PC-3 (cell line): Measurements from ENCODE around the gene UVSSA. TPM values are rescaled to one million over a fixed set of nuclear protein-coding genes. Genes with fewer than 3 reads are reported as not detected.

Experiments
- ATAC-seq: fragments of 200-7000 bp; cut with Tn5 transposase; 2 replicates; pipeline ENCODE4 v1.9.1; 2020; ENCODE audit warnings: mild to moderate bottlenecking, moderate library complexity
- BruUV-seq: library from RNA; stranded (reverse); fragments of 400-500 nt; replicated peaks from 2 replicates; lab custom pipeline; 2021; lab: Mats Ljungman, UMichigan
- CTCF ChIA-PET: fragments of 300-600 bp; sonication (Branson Sonifier 250); formaldehyde crosslinking; loops from one replicate; lab custom pipeline; 2022; ENCODE audit warnings: antibody characterized with exemption; lab: Charles Lee
- POLR2A ChIA-PET: fragments of 300-600 bp; sonication (Branson Sonifier 250); formaldehyde crosslinking; loops from one replicate; lab custom pipeline; 2022; ENCODE audit warnings: antibody characterized with exemption; ENCODE audit not compliant: unreplicated experiment; lab: Charles Lee
- DNase-seq: peaks from one replicate; pipeline ENCODE4 v3.0.0-alpha.2; 2015
- H2AFZ ChIP-seq: fragments of 300-600 bp; sonication (generic); 2 replicates; pipeline ENCODE4 v1.6.0; 2016; ENCODE audit warnings: antibody characterized with exemption, low read length
- H3F3A ChIP-seq: fragments of 300-600 bp; sonication (generic); one replicate; pipeline ENCODE4 v1.6.0; 2017; ENCODE audit warnings: antibody characterized with exemption, low read length, control low read depth, mild to moderate bottlenecking; ENCODE audit not compliant: unreplicated experiment
- H3K27ac ChIP-seq: fragments of 300-600 bp; sonication (generic); 2 replicates; pipeline ENCODE4 v1.5.1; 2016; ENCODE audit warnings: mild to moderate bottlenecking, low read length
- H3K27me3 ChIP-seq: fragments of 300-600 bp; sonication (generic); 2 replicates; pipeline ENCODE4 v1.6.1; 2016; ENCODE audit warnings: low read length, mixed read lengths
- H3K36me3 ChIP-seq: fragments of 300-600 bp; sonication (generic); 2 replicates; pipeline ENCODE4 v1.6.1; 2016; ENCODE audit warnings: low read depth, mixed run types, low read length, mixed read lengths
- H3K4me1 ChIP-seq: fragments of 300-600 bp; sonication (generic); 2 replicates; pipeline ENCODE4 v1.5.1; 2016; ENCODE audit warnings: low read length; ENCODE audit not compliant: insufficient read depth
- H3K4me2 ChIP-seq: fragments of 300-600 bp; sonication (generic); 2 replicates; pipeline ENCODE4 v1.6.0; 2016; ENCODE audit warnings: low read length
- H3K4me3 ChIP-seq: fragments of 300-600 bp; sonication (generic); 2 replicates; pipeline ENCODE4 v1.5.1; 2016; ENCODE audit warnings: mild to moderate bottlenecking, low read length, mixed read lengths
- H3K79me2 ChIP-seq: fragments of 300-600 bp; sonication (generic); 2 replicates; pipeline ENCODE4 v1.6.1; 2017; ENCODE audit warnings: low read length, mixed read lengths
- H3K9ac ChIP-seq: fragments of 300-600 bp; sonication (generic); 2 replicates; pipeline ENCODE4 v1.6.0; 2016; ENCODE audit warnings: mild to moderate bottlenecking, low read length
- H3K9me2 ChIP-seq: fragments of 300-600 bp; sonication (generic); replicated peaks from 2 replicates; pipeline ENCODE4 v1.6.1; 2016; ENCODE audit warnings: mixed run types, low read length, mixed read lengths
- H3K9me3 ChIP-seq: fragments of 300-600 bp; sonication (generic); 2 replicates; pipeline ENCODE4 v1.6.1; 2016; ENCODE audit warnings: low read length, mixed read lengths
- H4K20me1 ChIP-seq: fragments of 300-600 bp; sonication (generic); 2 replicates; pipeline ENCODE4 v1.6.1; 2016; ENCODE audit warnings: low read length, mixed read lengths
- EZH2 ChIP-seq: fragments of 300-600 bp; sonication (generic); IDR thresholded peaks from one replicate; pipeline ENCODE4 v1.6.1; 2017; ENCODE audit warnings: antibody characterized with exemption, mild to moderate bottlenecking, low read length; ENCODE audit not compliant: unreplicated experiment
- EZH2phosphoT487 ChIP-seq: fragments of 300-600 bp; sonication (generic); IDR thresholded peaks from 2 replicates; pipeline ENCODE4 v1.6.1; 2018; ENCODE audit warnings: mild to moderate bottlenecking, antibody characterized with exemption, low read length, borderline replicate concordance
- intact Hi-C: fragments of 100-400 bp; cut with micrococcal nuclease; formaldehyde crosslinking; loops from 2 replicates; pipeline ENCODE4 v1.9.0; 2023
- total RNA-seq: library from RNA; depleted of rRNA; stranded (reverse); fragments of >200 nt; gene quantifications from 2 replicates; pipeline ENCODE4 v1.2.3, GENCODE V29; 2014
- TF ChIP-seq, protein P1 (sequence below): fragments of 300-600 bp; sonication (generic); conservative IDR thresholded peaks from 2 replicates; pipeline ENCODE4 v1.5.1; 2017; ENCODE audit warnings: antibody characterized with exemption, low read depth, mild to moderate bottlenecking, low read length

UVSSA gene
- total RNA-seq, 1 experiment from 2014 or later, result 6.2 TPM

DNA sequence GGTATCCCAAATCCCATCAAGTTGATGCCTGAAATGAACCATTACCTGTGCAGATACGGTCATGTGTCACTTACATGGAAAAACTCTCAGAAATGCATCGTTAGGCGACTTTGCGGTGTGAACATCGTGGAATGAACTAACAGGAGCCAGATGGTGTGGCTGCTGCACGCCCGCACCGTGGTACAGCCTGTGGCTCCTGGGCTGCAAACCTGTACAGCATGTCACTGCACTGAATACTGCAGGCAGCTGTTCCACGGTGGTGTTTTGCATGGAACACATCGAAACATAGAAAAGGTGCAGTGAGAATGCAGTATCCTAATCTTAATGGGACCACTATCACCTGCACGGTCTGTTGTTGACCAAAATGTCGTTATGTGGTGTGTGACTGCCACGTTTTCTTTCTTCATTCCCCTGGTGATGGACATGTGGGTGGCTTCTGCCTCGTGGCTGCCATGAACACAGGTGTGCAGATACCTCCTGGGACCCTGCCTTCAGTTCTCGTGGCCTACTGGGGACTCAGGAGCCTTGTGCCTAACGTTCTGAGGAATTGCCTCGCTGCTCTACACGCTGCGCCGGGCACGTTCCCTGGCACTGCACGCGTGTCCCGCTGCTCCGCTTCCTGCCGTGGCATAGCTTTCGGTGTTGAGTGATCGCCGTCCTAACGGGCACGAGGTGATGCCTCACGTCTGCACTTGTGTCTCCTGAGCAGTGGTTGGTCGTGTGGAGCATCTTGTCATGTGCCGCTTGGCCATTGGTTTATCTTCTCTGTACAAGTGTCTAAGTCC, 38.9 kb upstream of the UVSSA start:
- BruUV-seq, result no TSS peak
- CTCF ChIA-PET, result no interaction called here

DNA sequence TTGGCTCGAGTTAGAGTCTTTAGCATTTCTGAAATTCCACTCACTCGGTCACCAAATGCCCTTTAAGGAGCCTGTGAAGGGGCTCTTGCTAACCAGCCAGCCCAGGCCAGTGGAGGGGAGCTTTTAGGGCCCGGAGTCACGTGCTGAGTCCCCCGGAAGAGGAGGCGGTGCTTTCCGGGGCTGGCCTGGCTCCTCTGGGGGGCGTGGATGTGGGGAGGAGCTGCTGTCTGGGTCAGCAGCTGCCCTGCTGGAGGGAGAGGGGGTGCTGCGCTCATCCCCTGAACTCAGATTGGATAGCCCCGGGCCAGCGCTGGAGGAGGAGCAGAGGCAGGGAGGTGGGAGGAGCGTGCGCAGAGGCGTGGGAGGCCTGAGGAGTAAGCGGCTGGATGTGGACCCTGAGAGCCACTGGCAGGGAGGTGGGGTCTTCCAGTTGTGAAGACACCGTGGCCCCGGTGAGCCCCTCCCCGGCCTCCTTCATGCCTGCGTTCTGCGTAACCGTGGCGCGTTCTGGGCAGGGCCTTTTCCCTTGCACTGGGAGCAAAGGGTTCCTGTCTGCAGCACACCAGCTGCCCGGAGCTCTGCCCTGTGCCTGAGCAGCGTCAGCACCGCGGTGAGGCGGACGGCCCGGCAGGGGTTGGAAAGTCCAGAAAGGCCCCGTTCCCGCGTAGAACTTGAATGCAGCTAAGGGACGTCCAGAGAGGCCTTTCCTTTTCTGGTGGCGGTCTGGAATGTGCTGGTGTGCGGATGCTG, 37.6 kb upstream of the UVSSA start:
- DNase-seq (no peak), ATAC-seq (no peak)
- no peaks in the 10 kb centered on the region for H3K27me3 ChIP-seq
- H3K9me2 ChIP-seq, result no peaks in the 10 kb centered on the region
- POLR2A ChIA-PET, result no interaction called here
- peaks cover 73% of the 10 kb centered on the region for H3K79me2 ChIP-seq
- no peaks in the 10 kb centered on the region for H4K20me1 ChIP-seq
- no peak for TF ChIP-seq EZH2
- no peak for TF ChIP-seq EZH2phosphoT487
- TF ChIP-seq, protein P1, sequence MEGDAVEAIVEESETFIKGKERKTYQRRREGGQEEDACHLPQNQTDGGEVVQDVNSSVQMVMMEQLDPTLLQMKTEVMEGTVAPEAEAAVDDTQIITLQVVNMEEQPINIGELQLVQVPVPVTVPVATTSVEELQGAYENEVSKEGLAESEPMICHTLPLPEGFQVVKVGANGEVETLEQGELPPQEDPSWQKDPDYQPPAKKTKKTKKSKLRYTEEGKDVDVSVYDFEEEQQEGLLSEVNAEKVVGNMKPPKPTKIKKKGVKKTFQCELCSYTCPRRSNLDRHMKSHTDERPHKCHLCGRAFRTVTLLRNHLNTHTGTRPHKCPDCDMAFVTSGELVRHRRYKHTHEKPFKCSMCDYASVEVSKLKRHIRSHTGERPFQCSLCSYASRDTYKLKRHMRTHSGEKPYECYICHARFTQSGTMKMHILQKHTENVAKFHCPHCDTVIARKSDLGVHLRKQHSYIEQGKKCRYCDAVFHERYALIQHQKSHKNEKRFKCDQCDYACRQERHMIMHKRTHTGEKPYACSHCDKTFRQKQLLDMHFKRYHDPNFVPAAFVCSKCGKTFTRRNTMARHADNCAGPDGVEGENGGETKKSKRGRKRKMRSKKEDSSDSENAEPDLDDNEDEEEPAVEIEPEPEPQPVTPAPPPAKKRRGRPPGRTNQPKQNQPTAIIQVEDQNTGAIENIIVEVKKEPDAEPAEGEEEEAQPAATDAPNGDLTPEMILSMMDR, result no peak
- BruUV-seq, result no TSS peak
- no peak overlapping the region for H3K27ac ChIP-seq
- CTCF ChIA-PET, result no interaction called here
- no peak overlapping the region for H3K4me2 ChIP-seq
- no peak overlapping the region for H3K9ac ChIP-seq
- peaks cover 7% of the 10 kb centered on the region for H3K36me3 ChIP-seq
- H2AFZ ChIP-seq, result no peak overlapping the region
- H3K9me3 ChIP-seq, result no peaks in the 10 kb centered on the region
- H3F3A ChIP-seq, result no peaks in the 10 kb centered on the region
- H3K4me3 ChIP-seq, result no peak overlapping the region
- intact Hi-C loops, result no loop called here
- peaks cover 6% of the 10 kb centered on the region; the same call in 1 of the 2 replicates for H3K4me1 ChIP-seq

More for the DNA sequence above, 38.9 kb upstream of the UVSSA start:
- H3K27ac ChIP-seq, result no peak overlapping the region
- H4K20me1 ChIP-seq, result no peaks in the 10 kb centered on the region
- DNase-seq (no peak), ATAC-seq (no peak)
- H3K9me3 ChIP-seq, result no peaks in the 10 kb centered on the region
- peaks cover 6% of the 10 kb centered on the region; the same call in 1 of the 2 replicates for H3K4me1 ChIP-seq
- H3K79me2 ChIP-seq, result peaks cover 80% of the 10 kb centered on the region
- no peak overlapping the region for H3K4me2 ChIP-seq
- no peak for TF ChIP-seq EZH2phosphoT487
- no peak for TF ChIP-seq EZH2
- TF ChIP-seq, protein P1, result no peak
- POLR2A ChIA-PET, result no interaction called here
- H3K27me3 ChIP-seq, result no peaks in the 10 kb centered on the region
- H3F3A ChIP-seq, result no peaks in the 10 kb centered on the region
- no peak overlapping the region for H3K9ac ChIP-seq
- H3K36me3 ChIP-seq, result peaks cover 7% of the 10 kb centered on the region
- H2AFZ ChIP-seq, result no peak overlapping the region
- H3K4me3 ChIP-seq, result no peak overlapping the region
- no peaks in the 10 kb centered on the region for H3K9me2 ChIP-seq
- intact Hi-C loops, result no loop called here
